HG03280 (cell line): ENCODE data around the gene PIK3R6.

Experiments
- ATAC-seq: cut with Tn5 transposase; IDR thresholded peaks from one replicate; pipeline ENCODE4 v1.9.1; 2021; ENCODE audit warnings: mild to moderate bottlenecking, moderate library complexity; ENCODE audit not compliant: unreplicated experiment

Gene PIK3R6

GRCh38 chr17:8799570-8800212 is 67.8 kb downstream of the PIK3R6 start:
- no peak for ATAC-seq

- no peak for ATAC-seq
Measured at GRCh38 chr17:8798846-8799569, 68.5 kb downstream of the PIK3R6 start, which contains the start of gene MFSD6L. Gene MFSD6L, minus strand, starts transcription at chr17:8799365. Its CDS starts 245 bp downstream, at chr17:8799120.

GRCh38 chr17:8798176-8798845 is 69.2 kb downstream of the PIK3R6 start:
- ATAC-seq: no peak

GRCh38 chr17:8797621-8798175 is 69.8 kb downstream of the PIK3R6 start:
- no peak for ATAC-seq

GRCh38 chr17:8794636-8795035 is 72.8 kb downstream of the PIK3R6 start:
- ATAC-seq: no peak

GRCh38 chr17:8793649-8794048 is 73.8 kb downstream of the PIK3R6 start:
- ATAC-seq: no peak

GRCh38 chr17:8792646-8793045 is 74.8 kb downstream of the PIK3R6 start:
- ATAC-seq: no peak

GRCh38 chr17:8791910-8792270 is 75.6 kb downstream of the PIK3R6 start:
- ATAC-seq: no peak

- ATAC-seq: no peak
Measured at GRCh38 chr17:8791248-8791909, 76.1 kb downstream of the PIK3R6 start.

- ATAC-seq: no peak
Measured at GRCh38 chr17:8789743-8790142, 77.7 kb downstream of the PIK3R6 start.

- ATAC-seq: no peak
Measured at GRCh38 chr17:8788998-8789397, 78.5 kb downstream of the PIK3R6 start.

- ATAC-seq: no peak
Measured at GRCh38 chr17:8785547-8786413, 81.7 kb downstream of the PIK3R6 start.

- ATAC-seq: no peak
Measured at GRCh38 chr17:8782176-8782575, 85.3 kb downstream of the PIK3R6 start.

- no peak for ATAC-seq
Measured at GRCh38 chr17:8781776-8782175, 85.7 kb downstream of the PIK3R6 start.

- no peak for ATAC-seq
Measured at GRCh38 chr17:8776881-8777280, 90.6 kb downstream of the PIK3R6 start.

- no peak for ATAC-seq
Measured at GRCh38 chr17:8776248-8776647, 91.2 kb downstream of the PIK3R6 start.

- ATAC-seq: no peak
Measured at GRCh38 chr17:8766731-8767130, 100.7 kb downstream of the PIK3R6 start.

GRCh38 chr17:8762012-8762411 is 105.5 kb downstream of the PIK3R6 start:
- no peak for ATAC-seq

- ATAC-seq: no peak
Measured at GRCh38 chr17:8758137-8758596, 109.3 kb downstream of the PIK3R6 start, which contains the start of gene SPDYE4. Gene SPDYE4, minus strand, starts transcription at chr17:8758546. Its CDS starts 164 bp downstream, at chr17:8758382.

- no peak for ATAC-seq
Measured at GRCh38 chr17:8757189-8757588, 110.3 kb downstream of the PIK3R6 start.
